HFF-Myc (cell line): ENCODE data around the gene SMIM44.

Experiments used
- DNase-seq: peaks from one replicate; pipeline ENCODE4 v3.0.0-alpha.2; 2011; ENCODE audit warnings: low read depth; ENCODE audit errors: extremely low read depth
- H3K4me3 ChIP-seq: replicated peaks from 2 replicates; pipeline ENCODE4 v1.5.1; 2011; ENCODE audit warnings: low read depth, mild to moderate bottlenecking, control low read depth, low read length
- CTCF ChIP-seq: IDR thresholded peaks from 2 replicates; pipeline ENCODE4 v1.5.1; 2012; ENCODE audit warnings: mild to moderate bottlenecking, low read depth, low read length, control low read depth; ENCODE audit errors: missing control alignments

The SMIM44 gene

DNA sequence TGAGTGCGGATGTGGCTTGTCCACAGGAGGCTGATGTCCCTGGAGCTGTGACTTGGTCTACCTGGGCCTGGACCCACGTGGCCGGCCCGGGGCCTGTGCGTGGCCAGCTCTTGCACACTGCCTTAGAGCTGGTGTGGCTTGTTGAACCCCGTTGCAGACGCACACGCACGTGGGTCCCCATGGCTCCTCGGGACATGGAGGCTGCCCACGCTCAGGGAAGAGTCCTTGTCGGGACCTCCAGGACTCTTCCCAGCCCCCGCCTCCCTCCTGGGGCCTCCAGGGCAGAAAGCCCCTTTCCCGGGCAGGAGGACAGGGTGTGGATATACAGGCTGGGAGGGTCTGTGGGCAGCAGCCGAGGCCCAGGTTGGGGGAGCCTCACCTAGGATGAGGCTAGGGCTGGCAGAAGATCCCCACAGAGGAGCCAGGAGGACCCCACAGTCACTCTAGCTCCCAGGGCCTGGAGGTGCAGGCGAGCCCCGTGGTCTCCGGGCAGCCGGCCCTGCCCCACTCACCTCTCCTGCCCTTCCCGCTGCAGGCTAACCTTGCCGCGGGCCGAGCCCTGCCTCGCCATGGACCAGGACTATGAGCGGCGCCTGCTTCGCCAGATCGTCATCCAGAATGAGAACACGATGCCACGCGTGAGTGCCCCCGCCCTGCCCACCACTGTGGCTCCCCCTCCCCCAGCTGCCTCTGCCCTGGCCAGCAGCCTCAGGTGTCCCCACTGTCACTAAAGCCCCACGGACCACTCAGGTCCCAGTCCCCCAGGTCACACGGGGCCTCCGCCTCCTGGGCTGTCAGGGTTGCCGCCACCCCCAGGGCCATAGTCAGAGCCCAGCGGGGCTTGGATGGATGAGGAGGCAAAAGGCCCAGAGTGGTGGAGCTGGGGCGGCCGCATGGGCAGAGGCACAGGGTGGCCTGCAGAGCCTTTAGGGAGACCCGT lies 39.5 kb upstream of the SMIM44 start:
- no peak overlapping the region for H3K4me3 ChIP-seq
- no peak for DNase-seq
- no peak for TF ChIP-seq CTCF

- no peak for TF ChIP-seq CTCF
- DNase-seq = no peak
- H3K4me3 ChIP-seq = no peak overlapping the region
Observed at GRCh38 chr19:3521104-3521445, 37.8 kb upstream of the SMIM44 start.

DNA sequence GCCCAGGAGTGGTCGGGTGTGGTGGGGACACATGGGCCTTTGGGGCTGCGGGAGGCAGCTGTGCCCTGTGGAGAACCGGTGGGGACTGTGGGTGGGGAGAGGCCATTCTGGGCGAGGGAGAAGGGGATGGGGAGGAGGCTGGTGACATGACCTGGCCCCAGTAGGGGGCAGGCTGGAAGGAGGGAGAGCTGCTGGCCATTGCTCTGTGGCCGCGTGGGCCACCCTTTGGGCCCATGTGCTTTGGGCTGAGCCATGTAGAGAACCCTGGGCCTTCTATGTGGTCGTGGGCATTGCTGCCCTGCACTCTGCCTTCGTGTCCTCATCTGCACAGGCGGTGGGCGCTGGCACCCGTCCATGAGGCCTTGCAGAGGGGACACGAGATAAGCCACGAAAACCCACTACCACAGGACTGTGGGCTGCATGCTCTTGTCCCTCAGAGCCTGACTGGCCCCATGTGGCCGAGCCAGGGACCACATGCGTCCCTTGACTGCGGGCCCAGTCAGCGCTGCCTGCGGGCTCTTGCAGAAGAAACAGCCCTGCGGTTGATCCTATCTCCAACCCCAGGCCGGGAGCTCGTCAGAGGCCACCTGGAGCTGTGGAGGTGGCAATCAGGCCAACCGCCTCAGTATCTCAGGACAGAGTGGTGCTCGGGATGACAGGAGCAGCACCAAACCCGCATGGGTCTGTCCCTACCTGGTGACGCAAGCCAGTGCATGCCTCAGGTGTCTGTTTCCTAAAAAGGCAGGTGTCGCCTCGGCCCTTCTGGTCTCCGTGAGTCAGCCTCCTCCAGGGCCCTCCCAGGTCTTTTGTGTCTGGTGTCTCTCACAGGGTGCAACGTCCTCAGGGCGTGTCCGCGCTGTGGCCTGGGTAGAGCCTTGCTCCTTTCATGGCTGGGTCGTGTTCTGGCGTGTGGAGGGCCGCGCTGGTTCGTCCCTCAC lies 37.2 kb upstream of the SMIM44 start:
- no peak for TF ChIP-seq CTCF
- no peak for DNase-seq
- no peak overlapping the region for H3K4me3 ChIP-seq

DNA sequence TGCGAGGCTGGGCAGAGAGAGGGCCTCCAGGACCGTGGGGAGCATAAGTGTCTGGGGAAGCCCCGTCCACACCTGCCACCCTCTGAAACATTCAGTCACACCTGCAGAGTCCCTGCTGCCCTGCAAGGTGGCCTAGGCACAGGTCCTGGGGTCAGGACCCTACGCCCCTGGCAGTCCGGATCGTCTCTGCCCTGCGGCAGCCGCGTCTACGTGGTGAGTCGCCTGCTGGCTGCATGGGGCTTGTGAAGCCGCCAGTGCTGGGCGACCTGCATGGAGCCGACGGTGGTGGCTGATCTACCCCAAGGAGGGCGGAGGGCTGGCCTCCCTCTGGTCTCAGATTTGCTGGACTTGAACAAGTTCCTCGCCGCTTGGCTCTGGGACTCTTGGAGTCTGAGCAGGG lies 35.9 kb upstream of the SMIM44 start:
- TF ChIP-seq CTCF = no peak
- H3K4me3 ChIP-seq = no peak overlapping the region
- DNase-seq = no peak

GRCh38 chr19:3518659-3519058 lies 35.4 kb upstream of the SMIM44 start:
- no peak for DNase-seq
- no peak for TF ChIP-seq CTCF
- no peak overlapping the region for H3K4me3 ChIP-seq

DNA sequence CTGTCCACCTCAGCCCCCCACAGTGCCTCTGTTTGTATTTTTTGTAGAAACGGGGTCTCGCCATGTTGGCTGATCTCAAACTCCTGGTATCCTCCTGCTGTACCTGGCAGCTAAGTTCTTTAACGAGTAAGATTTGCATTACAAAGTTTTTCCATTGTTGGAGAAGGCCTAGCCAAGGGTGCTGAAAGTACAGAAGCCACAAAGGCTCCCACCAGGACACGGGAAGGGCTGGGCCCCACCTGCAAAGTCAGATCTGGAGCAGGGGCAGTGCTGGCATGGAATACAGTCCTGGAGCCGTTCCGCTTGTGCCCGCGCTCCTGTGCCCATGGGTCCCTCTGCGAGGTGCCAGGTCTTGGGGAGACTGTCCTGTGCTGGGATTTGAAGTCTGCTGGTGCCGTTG lies 35.0 kb upstream of the SMIM44 start:
- DNase-seq = no peak
- no peak overlapping the region for H3K4me3 ChIP-seq
- TF ChIP-seq CTCF = no peak
